ENCODE data around the gene TRAPPC12. TPM values are rescaled to one million over a fixed set of nuclear protein-coding genes. Genes with fewer than 3 reads are reported as not detected.
"Not testable (repeated sequence)": the region's sequence is repeated elsewhere in the genome, so short reads cannot be mapped to it uniquely, and the experiment has no call there.

TRAPPC12 gene
- total RNA-seq, 4 donors from 2014 or later: 93.0 to 198 (median 108) TPM

DNA sequence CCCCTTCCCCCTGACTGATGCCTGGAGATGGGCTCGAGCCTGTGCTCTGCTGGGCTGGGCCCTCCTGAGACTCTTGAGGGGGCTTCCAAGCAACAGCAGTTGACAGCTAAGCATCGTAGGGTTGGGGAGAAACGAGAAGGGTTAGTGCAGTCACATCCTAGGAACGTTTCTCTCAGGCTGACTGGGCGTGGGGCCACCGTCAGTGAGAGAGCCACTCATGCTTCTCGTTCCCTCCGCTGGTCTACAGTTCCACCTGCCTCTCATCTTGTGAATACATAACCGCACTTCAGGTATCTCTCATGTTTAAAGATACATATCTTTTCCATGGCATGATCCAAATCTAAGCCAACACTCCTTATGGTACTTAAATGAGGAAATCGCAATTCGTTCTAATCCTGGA is 66.4 kb downstream of the TRAPPC12 start:
- Histone ChIP-seq H3K27me3 (no peaks in the 10 kb centered on the region), H3K4me1 (peaks cover 18 to 45% of the 10 kb centered on the region in 2 donors), H3K27ac (peak overlapping the region; percentile 36 to 53 (median 47)), H3K4me3 (replicated peaks in 1 of 3) (no peak overlapping the region), H3K9me3 (no peaks in the 10 kb centered on the region), H3K36me3 (peaks cover 0 to 8% of the 10 kb centered on the region in 2 donors)
- DNase-seq: peak; percentile 80 to 86
- WGBS, 2 donors: 38 to 56% methylated on average over 11 of the region's 11 CpGs
- TF ChIP-seq, protein P1, sequence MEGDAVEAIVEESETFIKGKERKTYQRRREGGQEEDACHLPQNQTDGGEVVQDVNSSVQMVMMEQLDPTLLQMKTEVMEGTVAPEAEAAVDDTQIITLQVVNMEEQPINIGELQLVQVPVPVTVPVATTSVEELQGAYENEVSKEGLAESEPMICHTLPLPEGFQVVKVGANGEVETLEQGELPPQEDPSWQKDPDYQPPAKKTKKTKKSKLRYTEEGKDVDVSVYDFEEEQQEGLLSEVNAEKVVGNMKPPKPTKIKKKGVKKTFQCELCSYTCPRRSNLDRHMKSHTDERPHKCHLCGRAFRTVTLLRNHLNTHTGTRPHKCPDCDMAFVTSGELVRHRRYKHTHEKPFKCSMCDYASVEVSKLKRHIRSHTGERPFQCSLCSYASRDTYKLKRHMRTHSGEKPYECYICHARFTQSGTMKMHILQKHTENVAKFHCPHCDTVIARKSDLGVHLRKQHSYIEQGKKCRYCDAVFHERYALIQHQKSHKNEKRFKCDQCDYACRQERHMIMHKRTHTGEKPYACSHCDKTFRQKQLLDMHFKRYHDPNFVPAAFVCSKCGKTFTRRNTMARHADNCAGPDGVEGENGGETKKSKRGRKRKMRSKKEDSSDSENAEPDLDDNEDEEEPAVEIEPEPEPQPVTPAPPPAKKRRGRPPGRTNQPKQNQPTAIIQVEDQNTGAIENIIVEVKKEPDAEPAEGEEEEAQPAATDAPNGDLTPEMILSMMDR (IDR thresholded peaks at IDR 0.05): peak in 1 of 6 experiments; percentile 22
- no peak for TF ChIP-seq POLR2A (IDR thresholded peaks at IDR 0.05)
- intact Hi-C loops (cut with DNase I): no loop called here

DNA sequence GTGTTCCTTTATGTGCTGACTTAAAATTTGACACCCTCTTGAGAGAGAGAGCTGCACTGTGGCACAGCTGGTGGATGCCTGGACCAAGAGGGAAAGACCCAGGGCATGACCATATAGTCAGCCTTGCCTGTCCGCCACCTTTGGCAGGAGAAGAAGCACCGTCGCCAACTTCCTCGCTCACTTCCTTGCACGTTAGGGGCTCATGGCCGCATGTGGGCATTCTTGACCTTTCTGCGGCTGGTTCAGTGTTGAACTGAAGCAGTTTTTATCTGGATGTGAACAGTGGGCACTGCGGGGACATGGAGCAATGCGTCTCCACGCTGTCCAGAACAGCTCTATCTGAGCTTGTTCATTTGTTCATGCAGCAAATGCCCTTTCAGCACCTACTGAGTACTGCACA is 66.9 kb downstream of the TRAPPC12 start:
- H3K9me3 ChIP-seq: no peaks in the 10 kb centered on the region
- no peak for TF ChIP-seq POLR2A (IDR thresholded peaks at IDR 0.05)
- TF ChIP-seq, protein P1 (IDR thresholded peaks at IDR 0.05): no peak
- no peak overlapping the region for H3K4me3 ChIP-seq (replicated peaks in 1 of 3)
- 92 to 95% methylated on average over 10 of the region's 10 CpGs for WGBS, 2 donors
- H3K4me1 ChIP-seq: peaks cover 23 to 50% of the 10 kb centered on the region in 2 donors
- peak overlapping the region in 2 of 3 donors; percentile 20 to 36 for H3K27ac ChIP-seq
- no peaks in the 10 kb centered on the region for H3K27me3 ChIP-seq
- intact Hi-C loops (cut with DNase I): no loop called here
- DNase-seq: no peak
- peaks cover 0 to 8% of the 10 kb centered on the region in 2 donors for H3K36me3 ChIP-seq

DNA sequence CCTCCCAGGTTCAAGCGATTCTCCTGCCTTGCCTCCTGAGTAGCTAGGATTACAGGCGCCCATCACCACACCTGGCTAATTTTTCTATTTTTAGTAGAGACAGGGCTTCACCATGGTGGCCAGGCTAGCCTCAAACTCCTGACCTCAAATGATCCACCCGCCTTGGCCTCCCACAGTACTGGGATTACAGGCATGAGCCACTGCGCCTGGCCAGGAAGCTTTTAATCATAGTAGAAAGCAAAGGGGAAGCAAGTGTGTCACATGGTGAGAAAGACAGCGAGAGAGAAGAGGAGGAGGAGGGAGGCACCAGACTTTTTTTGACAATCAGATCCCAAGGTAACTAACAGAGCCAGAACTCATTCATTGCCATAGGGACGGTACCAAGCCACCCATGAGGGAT is 67.7 kb downstream of the TRAPPC12 start:
- H3K27ac ChIP-seq: peak overlapping the region in 1 of 3 donors; percentile 41
- 85 to 88% methylated on average over 6 of the region's 6 CpGs for WGBS, 2 donors
- intact Hi-C loops (cut with DNase I); H3K9me3 ChIP-seq; H3K4me3 ChIP-seq (replicated peaks in 1 of 3); DNase-seq; H3K27me3 ChIP-seq; H3K36me3 ChIP-seq: not testable (repeated sequence)
- peaks cover 31 to 58% of the 10 kb centered on the region in 2 donors for H3K4me1 ChIP-seq

DNA sequence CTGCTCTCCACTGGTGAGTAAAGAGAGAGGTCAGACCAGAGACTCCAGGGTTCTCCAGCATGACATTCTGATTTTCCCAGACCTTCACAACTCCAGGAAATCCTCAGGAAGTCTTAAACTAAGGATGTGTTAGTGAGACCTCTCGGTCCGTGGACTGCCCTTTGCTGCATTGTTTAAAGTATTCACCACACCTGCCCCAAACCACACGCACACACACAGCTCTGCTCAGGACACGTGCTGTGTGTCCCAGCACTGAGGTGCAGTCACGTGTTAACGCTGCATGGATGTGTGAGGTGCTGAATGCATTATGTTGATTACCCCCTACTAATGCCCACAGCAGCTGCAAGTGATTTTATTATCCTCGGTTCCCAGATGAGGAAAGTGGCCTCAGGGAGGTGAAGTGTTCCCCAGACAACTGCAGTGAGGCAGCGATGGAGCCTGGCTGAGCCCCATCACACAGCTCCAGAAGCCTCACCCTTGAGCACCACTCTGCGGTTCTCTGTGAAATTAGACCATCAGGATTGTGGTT is 68.4 kb downstream of the TRAPPC12 start:
- peaks cover 36 to 65% of the 10 kb centered on the region in 2 donors for H3K4me1 ChIP-seq
- peak overlapping the region in 1 of 3 donors; percentile 41 for H3K27ac ChIP-seq
- intact Hi-C loops (cut with DNase I): no loop called here
- peaks cover 0 to 8% of the 10 kb centered on the region in 2 donors for H3K36me3 ChIP-seq
- H3K4me3 ChIP-seq (replicated peaks in 1 of 3): no peak overlapping the region
- H3K27me3 ChIP-seq: no peaks in the 10 kb centered on the region
- H3K9me3 ChIP-seq: no peaks in the 10 kb centered on the region
- TF ChIP-seq POLR2A (IDR thresholded peaks at IDR 0.05): no peak
- TF ChIP-seq, protein P1 (IDR thresholded peaks at IDR 0.05): no peak
- no peak for DNase-seq
- WGBS, 2 donors: 72 to 77% methylated on average over 9 of the region's 9 CpGs

DNA sequence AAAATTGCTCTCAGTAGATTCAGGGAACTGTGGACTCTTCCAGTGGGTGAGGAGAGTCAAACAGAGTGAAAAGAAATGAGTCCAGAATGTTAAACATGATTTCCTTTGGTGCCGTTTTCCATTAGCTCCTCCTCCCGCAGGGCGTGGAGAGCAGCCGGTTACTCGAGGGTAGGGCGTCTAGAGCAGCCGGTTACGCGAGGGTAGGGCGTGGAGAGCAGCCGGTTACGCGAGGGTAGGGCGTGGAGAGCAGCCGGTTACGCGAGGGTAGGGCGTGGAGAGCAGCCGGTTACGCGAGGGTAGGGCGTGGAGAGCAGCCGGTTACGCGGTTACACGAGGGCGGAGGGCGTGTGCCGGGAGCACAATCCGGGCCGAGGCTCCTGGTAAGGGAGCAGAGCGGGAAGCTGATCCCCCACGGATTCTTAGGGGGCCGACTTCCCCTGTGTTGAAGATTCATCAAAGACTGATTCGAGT is 69.0 kb downstream of the TRAPPC12 start:
- H3K9me3 ChIP-seq; H3K27me3 ChIP-seq; H3K4me3 ChIP-seq (replicated peaks in 1 of 3); DNase-seq; H3K36me3 ChIP-seq; intact Hi-C loops (cut with DNase I): not testable (repeated sequence)
- peak overlapping the region in 1 of 3 donors; percentile 41 for H3K27ac ChIP-seq
- peaks cover 42 to 71% of the 10 kb centered on the region in 2 donors for H3K4me1 ChIP-seq
- 79 to 82% methylated on average over 35 of the region's 35 CpGs for WGBS, 2 donors

DNA sequence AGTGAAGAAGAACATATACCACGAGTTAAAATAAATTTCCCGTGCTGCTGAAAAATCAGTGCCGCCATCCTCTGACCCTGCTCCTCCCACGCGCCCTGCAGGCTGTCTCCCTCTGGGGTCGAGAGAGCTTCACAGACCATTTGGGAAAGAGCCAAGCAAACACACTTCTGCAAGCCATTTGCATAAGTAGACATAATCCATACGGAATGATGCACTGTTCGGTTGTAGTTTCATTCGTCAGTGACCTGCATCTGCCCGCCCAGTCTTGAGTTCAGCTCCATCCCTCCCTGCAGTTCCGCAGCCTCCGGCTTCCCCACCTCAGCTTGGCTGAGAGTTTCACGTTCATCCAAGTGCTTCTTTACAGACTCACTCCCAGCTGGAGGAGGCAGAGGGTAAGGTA is 69.6 kb downstream of the TRAPPC12 start:
- intact Hi-C loops (cut with DNase I): no loop called here
- H3K27ac ChIP-seq: no peak overlapping the region
- no peak for DNase-seq
- peaks cover 43 to 77% of the 10 kb centered on the region in 2 donors for H3K4me1 ChIP-seq
- peaks cover 0 to 2% of the 10 kb centered on the region in 2 donors for H3K36me3 ChIP-seq
- no peaks in the 10 kb centered on the region for H3K27me3 ChIP-seq
- TF ChIP-seq POLR2A (IDR thresholded peaks at IDR 0.05): no peak
- TF ChIP-seq, protein P1 (IDR thresholded peaks at IDR 0.05): no peak
- no peak overlapping the region for H3K4me3 ChIP-seq (replicated peaks in 1 of 3)
- no peaks in the 10 kb centered on the region for H3K9me3 ChIP-seq
- 87 to 89% methylated on average over 13 of the region's 13 CpGs for WGBS, 2 donors

Data from thyroid gland (tissue), 4 donors.